Cardiac muscle cell (in vitro differentiated cells and primary cell): ENCODE measurements around the gene PLPP3. TPM values are rescaled to one million over a fixed set of nuclear protein-coding genes. Genes with fewer than 3 reads are reported as not detected.

Experiments used
- DNase-seq, 2 donors: peaks; one replicate each; pipeline versions ENCODE4 v3.0.0 to v3.0.0-alpha.2; 2010 to 2017; ENCODE audit warnings: low read depth in 1 of 2, low spot score in 1 of 2
- H3K27ac ChIP-seq: fragments of 200-600 bp; sonication (generic); 2 replicates; pipeline ENCODE4 v1.5.1; 2016
- H3K27me3 ChIP-seq: fragments of 200-600 bp; sonication (generic); 2 replicates; pipeline ENCODE4 v1.6.0; 2016; ENCODE audit warnings: control low read depth
- H3K36me3 ChIP-seq: fragments of 200-600 bp; sonication (generic); 2 replicates; pipeline ENCODE4 v1.5.1; 2016; ENCODE audit warnings: control low read depth
- H3K4me1 ChIP-seq: fragments of 200-600 bp; sonication (generic); 2 replicates; pipeline ENCODE4 v1.8.1; 2017; ENCODE audit warnings: low read depth, mild to moderate bottlenecking, mixed run types
- H3K4me3 ChIP-seq: fragments of 200-600 bp; sonication (generic); 2 replicates; pipeline ENCODE4 v1.5.1; 2016; ENCODE audit warnings: mild to moderate bottlenecking
- H3K9me3 ChIP-seq: fragments of 200-600 bp; sonication (generic); 2 replicates; pipeline ENCODE4 v1.5.1; 2017; ENCODE audit warnings: low read depth, mild to moderate bottlenecking, control low read depth
- polyA plus RNA-seq: library from polyadenylated mRNA; unstranded; fragments of >200 nt; fragmentation: Nextera tagmentation; extraction: Ambion mirVana; gene quantifications from 2 replicates; pipeline ENCODE4 v1.2.1, GENCODE V29; 2016
- total RNA-seq: library from RNA; depleted of rRNA; stranded (reverse); fragments of >200 nt; gene quantifications from 2 replicates; pipeline ENCODE4 v1.2.3, GENCODE V29; 2016
- TF ChIP-seq, protein P1 (sequence below): IDR thresholded peaks from 2 replicates; pipeline ENCODE4 v1.5.1; 2012; ENCODE audit warnings: low read depth, mild to moderate bottlenecking, low read length

PLPP3 gene
- total and polyA plus RNA-seq, 2 experiments from 2014 or later, result 41.4 to 58.2 TPM

DNA sequence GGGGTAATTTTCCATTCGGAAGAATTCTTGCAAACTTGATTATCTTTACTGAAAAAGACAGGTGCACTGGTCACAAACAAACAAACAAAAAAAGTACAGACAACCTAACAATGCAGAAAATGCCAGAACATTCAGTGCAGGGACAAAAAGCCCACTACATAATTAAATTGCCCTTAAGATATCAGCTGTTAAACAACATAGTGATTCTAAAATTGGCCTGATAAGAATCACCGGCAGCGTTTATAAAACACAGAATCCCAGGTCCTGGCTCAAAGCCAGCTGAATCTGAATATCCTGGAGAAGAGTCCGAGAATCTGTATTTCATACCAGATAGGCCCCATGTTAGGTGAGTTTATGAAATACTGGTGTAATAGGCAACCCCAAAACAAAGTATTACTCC, 6.1 kb downstream of the PLPP3 start:
- no peak for DNase-seq
- no peak overlapping the region for H3K4me3 ChIP-seq
- H3K27ac ChIP-seq, result no peak overlapping the region
- TF ChIP-seq, protein P1, sequence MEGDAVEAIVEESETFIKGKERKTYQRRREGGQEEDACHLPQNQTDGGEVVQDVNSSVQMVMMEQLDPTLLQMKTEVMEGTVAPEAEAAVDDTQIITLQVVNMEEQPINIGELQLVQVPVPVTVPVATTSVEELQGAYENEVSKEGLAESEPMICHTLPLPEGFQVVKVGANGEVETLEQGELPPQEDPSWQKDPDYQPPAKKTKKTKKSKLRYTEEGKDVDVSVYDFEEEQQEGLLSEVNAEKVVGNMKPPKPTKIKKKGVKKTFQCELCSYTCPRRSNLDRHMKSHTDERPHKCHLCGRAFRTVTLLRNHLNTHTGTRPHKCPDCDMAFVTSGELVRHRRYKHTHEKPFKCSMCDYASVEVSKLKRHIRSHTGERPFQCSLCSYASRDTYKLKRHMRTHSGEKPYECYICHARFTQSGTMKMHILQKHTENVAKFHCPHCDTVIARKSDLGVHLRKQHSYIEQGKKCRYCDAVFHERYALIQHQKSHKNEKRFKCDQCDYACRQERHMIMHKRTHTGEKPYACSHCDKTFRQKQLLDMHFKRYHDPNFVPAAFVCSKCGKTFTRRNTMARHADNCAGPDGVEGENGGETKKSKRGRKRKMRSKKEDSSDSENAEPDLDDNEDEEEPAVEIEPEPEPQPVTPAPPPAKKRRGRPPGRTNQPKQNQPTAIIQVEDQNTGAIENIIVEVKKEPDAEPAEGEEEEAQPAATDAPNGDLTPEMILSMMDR, result no peak
- no peaks in the 10 kb centered on the region for H3K27me3 ChIP-seq
- H3K4me1 ChIP-seq, result peaks cover 24% of the 10 kb centered on the region
- no peaks in the 10 kb centered on the region for H3K9me3 ChIP-seq
- no peaks in the 10 kb centered on the region for H3K36me3 ChIP-seq

DNA sequence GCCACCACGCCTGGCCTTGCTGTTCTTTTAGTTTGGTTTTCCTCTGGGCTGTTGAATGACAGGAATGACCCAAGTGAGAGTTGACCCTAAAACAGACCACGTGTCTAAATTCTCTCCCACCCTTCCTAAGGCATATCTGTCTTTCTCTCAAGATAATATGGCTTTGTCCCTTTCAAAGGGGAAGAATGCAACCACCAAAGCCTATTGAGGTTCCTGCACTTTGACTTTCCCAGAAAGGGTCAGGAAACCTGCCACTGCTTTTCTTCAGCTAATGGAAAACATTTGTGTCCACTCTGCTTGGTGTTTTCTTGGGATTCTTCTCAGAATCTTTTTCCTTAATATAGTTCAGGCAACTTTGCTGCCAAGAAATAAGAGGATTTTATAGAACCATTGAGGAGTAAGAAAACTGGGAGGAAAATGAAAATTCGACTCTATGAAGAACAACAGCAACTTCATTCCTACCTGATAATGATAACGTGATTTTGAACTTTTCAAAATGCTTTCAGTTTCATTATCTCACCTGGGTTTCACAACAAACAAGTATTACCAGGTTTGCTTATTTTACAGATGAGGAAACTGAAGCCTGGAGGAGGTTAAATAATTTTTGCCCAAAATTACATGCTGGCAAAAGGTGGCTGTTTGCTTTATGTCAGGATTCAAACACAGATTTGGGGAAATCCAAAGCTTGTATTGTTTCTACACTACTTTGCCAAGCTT, 6.9 kb downstream of the PLPP3 start:
- Histone ChIP-seq H3K4me3 (no peak overlapping the region), H3K9me3 (no peaks in the 10 kb centered on the region), H3K36me3 (no peaks in the 10 kb centered on the region), H3K27me3 (no peaks in the 10 kb centered on the region), H3K4me1 (peaks cover 24% of the 10 kb centered on the region), H3K27ac (no peak overlapping the region)
- TF ChIP-seq, protein P1, result no peak
- DNase-seq, result no peak

DNA sequence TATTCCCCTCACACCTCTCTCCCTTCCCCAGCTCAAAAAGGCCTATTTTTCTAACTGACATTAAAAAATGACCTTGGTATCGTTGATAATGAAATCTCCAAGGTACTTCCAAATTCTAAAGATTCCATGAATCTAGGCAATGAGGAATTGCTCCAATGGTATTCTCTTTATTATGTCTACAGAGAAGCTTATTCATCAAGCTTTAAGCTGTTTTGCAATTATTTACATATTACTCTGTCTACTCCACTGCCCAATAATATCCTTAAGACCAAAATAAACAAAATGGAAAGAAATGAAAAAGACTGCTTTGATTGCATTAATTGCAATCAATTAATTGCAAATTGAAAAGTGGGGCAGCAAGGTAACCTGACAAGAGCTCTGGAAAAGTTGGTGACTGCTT, 7.9 kb downstream of the PLPP3 start:
- H3K27ac ChIP-seq, result no peak overlapping the region
- DNase-seq, result no peak

DNA sequence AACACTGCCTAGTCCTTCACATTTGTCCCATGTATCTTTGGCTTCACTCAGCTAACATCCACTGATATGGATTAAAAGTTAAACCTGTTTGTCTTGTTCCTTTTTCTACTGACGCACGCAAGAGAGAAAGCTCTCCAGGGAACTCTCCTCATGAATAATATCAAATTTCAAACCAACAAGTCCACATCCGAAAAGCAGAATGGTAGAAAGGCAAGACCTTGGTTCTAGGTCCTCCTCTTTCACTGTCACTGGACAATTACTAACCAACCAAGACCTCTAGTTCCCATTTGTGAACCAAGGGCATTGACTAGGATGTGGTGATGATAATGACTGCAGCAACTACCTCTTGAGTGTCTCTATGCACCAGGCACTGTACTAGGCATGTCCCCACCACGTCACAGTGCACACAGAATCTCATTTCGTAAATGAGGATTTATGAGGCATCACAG, 8.4 kb downstream of the PLPP3 start:
- TF ChIP-seq, protein P1, result no peak
- no peak overlapping the region for H3K4me3 ChIP-seq

More for the DNA sequence above, 7.9 kb downstream of the PLPP3 start:
- H3K27me3 ChIP-seq, result no peaks in the 10 kb centered on the region
- H3K4me1 ChIP-seq, result peaks cover 28% of the 10 kb centered on the region
- no peaks in the 10 kb centered on the region for H3K9me3 ChIP-seq
- TF ChIP-seq, protein P1, result no peak
- H3K36me3 ChIP-seq, result no peaks in the 10 kb centered on the region
- H3K4me3 ChIP-seq, result no peak overlapping the region

DNA sequence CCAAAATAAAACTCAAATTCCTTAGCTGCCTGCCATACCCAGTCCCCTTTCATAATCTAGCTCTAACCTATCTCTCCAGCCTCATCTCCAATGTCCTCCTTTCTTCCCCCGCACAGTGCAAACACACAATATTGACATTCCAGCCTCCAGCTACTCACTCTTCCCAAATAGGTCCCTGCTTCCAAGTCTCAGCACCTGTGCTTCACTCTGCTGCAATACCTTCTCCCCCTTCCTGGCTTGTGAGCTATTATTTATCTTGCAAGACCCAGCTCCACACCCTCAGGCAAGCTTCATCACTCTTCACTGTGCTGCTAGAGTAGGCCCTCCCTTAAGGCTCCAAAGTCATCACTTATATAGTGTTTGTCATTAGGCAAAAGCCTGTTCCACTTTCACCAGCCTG, 9.7 kb downstream of the PLPP3 start:
- no peak overlapping the region for H3K27ac ChIP-seq
- no peak overlapping the region for H3K4me3 ChIP-seq
- H3K9me3 ChIP-seq, result no peaks in the 10 kb centered on the region
- peaks cover 36% of the 10 kb centered on the region for H3K4me1 ChIP-seq
- no peaks in the 10 kb centered on the region for H3K36me3 ChIP-seq
- DNase-seq, result no peak
- TF ChIP-seq, protein P1, result no peak
- no peaks in the 10 kb centered on the region for H3K27me3 ChIP-seq

More for the DNA sequence above, 8.4 kb downstream of the PLPP3 start:
- no peak for DNase-seq
- Histone ChIP-seq H3K36me3 (no peaks in the 10 kb centered on the region), H3K9me3 (no peaks in the 10 kb centered on the region), H3K27me3 (no peaks in the 10 kb centered on the region), H3K4me1 (peaks cover 26% of the 10 kb centered on the region), H3K27ac (no peak overlapping the region)
